ENCODE data around the gene OVCA2.

Gene OVCA2

DNA sequence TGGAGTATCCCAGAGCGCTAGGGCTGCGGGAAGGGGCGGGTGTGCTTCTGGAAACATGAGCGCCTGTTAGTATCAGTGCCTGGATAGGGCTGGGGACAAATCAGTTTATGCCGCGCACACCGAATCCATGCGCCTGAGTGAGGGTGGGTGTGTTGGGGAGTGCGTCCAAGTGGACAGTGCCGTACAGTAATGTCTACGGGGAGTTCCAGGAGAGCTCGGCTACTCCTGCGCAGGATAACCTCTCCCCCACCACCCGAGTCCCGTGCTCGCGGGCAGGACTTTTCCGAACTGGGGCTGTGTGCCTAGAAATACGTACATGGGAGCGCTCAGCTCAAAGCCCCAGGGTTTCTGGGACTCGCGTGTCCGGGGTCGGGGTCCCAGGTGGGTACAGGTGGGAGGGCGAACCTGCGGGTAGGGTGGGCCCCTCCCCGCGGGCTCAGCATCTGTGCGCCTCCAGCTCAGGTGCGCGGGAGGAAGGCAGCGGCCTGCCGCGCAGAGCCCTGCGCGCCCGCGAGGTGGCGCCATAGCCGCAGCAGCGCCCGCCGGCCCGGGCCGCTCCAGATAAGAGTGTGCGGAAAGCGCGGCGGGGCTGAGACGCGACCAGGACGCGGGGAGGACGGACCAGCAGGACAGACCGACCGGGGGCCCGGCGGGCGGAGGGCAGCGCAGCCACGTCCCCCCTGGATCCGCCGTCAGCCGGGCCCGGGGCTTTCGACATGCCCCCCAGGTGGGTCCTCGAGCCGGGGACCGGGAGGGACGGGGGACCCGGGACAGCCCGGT, 12.9 kb downstream of the OVCA2 start, which contains the start of gene HIC1:
Gene HIC1, plus strand, starts transcription at position 592 of the 780 bp plus-strand sequence. CDS start 1,588 bp downstream, outside the sequence.
- DNase-seq (ENCODE audit: low read depth) = no peak

DNA sequence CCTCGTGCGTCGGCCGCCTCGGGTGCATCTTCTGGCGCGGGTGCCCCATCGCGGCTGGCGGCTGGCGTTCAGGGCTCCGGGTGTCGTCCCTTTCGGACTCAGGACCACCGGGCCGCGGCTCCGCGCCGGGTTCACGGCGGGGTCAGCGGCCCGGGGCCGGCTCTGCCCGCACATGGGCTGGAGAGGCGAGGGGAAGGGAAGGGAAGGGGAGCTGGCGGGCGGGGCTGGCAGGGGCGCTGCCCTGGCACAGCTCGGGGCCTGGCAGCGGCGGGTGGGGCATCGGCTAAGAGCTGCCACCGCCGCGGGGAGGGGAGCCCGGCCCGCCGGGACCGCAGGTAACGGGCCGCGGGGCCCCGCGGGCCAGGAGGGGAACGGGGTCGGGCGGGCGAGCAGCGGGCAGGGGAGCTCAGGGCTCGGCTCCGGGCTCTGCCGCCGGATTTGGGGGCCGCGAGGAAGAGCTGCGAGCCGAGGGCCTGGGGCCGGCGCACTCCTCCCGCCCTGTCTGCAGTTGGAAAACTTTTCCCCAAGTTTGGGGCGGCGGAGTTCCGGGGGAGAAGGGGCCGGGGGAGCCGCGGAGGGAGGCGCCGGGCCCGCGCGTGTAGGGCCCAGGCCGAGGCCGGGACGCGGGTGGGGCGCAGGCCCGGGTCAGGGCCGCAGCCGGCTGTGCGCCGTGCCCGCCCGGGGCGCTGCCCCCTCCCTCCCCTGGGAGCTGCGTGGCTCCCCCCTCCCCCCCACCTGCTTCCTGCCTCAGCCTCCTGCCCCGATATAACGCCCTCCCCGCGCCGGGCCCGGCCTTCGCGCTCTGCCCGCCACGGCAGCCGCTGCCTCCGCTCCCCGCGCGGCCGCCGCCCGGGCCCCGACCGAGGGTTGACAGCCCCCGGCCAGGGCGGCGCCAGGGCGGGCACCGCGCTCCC, 13.7 kb downstream of the OVCA2 start:
- no peak for DNase-seq (ENCODE audit: low read depth)

DNA sequence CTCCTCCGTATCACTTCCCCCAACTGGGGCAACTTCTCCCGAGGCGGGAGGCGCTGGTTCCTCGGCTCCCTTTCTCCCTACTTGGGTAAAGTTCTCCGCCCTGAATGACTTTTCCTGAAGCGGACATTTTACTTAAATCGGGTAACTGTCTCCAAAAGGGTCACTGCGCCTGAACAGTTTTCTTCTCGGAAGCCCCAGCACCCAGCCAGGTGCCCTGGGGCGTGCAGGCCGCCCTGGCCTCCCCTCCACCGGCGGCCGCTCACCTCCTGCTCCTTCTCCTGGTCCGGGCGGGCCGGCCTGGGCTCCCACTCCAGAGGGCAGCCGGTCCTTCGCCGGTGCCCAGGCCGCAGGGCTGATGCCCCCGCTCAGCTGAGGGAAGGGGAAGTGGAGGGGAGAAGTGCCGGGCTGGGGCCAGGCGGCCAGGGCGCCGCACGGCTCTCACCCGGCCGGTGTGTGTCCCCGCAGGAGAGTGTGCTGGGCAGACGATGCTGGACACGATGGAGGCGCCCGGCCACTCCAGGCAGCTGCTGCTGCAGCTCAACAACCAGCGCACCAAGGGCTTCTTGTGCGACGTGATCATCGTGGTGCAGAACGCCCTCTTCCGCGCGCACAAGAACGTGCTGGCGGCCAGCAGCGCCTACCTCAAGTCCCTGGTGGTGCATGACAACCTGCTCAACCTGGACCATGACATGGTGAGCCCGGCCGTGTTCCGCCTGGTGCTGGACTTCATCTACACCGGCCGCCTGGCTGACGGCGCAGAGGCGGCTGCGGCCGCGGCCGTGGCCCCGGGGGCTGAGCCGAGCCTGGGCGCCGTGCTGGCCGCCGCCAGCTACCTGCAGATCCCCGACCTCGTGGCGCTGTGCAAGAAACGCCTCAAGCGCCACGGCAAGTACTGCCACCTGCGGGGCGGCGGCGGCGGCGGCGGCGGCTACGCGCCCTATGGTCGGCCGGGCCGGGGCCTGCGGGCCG, 14.7 kb downstream of the OVCA2 start:
- DNase-seq (ENCODE audit: low read depth) = no peak

DNA sequence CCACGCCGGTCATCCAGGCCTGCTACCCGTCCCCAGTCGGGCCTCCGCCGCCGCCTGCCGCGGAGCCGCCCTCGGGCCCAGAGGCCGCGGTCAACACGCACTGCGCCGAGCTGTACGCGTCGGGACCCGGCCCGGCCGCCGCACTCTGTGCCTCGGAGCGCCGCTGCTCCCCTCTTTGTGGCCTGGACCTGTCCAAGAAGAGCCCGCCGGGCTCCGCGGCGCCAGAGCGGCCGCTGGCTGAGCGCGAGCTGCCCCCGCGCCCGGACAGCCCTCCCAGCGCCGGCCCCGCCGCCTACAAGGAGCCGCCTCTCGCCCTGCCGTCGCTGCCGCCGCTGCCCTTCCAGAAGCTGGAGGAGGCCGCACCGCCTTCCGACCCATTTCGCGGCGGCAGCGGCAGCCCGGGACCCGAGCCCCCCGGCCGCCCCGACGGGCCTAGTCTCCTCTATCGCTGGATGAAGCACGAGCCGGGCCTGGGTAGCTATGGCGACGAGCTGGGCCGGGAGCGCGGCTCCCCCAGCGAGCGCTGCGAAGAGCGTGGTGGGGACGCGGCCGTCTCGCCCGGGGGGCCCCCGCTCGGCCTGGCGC, 15.4 kb downstream of the OVCA2 start:
- no peak for DNase-seq (ENCODE audit: low read depth)

DNA sequence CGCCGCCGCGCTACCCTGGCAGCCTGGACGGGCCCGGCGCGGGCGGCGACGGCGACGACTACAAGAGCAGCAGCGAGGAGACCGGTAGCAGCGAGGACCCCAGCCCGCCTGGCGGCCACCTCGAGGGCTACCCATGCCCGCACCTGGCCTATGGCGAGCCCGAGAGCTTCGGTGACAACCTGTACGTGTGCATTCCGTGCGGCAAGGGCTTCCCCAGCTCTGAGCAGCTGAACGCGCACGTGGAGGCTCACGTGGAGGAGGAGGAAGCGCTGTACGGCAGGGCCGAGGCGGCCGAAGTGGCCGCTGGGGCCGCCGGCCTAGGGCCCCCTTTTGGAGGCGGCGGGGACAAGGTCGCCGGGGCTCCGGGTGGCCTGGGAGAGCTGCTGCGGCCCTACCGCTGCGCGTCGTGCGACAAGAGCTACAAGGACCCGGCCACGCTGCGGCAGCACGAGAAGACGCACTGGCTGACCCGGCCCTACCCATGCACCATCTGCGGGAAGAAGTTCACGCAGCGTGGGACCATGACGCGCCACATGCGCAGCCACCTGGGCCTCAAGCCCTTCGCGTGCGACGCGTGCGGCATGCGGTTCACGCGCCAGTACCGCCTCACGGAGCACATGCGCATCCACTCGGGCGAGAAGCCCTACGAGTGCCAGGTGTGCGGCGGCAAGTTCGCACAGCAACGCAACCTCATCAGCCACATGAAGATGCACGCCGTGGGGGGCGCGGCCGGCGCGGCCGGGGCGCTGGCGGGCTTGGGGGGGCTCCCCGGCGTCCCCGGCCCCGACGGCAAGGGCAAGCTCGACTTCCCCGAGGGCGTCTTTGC, 16.2 kb downstream of the OVCA2 start:
- no peak for DNase-seq (ENCODE audit: low read depth)

DNA sequence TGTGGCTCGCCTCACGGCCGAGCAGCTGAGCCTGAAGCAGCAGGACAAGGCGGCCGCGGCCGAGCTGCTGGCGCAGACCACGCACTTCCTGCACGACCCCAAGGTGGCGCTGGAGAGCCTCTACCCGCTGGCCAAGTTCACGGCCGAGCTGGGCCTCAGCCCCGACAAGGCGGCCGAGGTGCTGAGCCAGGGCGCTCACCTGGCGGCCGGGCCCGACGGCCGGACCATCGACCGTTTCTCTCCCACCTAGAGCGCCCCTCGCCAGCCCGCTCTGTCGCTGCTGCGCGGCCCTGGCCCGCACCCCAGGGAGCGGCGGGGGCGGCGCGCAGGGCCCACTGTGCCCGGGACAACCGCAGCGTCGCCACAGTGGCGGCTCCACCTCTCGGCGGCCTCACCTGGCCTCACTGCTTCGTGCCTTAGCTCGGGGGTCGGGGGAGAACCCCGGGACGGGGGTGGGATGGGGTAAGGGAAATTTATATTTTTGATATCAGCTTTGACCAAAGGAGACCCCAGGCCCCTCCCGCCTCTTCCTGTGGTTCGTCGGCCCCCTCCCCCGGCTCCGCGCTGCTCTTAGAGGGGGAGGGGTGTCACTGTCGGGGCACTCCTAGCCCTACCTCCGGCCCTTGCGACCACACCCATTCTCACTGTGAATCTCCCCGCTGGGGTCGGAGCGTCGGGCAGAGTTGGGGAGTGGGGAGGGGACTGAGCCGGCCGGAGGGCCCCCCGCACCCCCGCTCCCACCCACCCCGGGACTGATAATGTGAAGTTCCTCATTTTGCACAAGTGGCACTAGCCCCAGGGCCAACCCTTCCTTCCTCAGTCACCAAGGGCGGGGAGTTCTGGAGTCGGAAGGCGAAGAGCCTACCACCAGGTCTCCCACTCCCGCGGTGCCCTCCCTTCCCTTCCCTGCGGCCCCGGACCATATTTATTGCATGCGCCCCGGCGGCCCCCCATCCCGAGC, 17.0 kb downstream of the OVCA2 start:
- no peak for DNase-seq (ENCODE audit: low read depth)

DNA sequence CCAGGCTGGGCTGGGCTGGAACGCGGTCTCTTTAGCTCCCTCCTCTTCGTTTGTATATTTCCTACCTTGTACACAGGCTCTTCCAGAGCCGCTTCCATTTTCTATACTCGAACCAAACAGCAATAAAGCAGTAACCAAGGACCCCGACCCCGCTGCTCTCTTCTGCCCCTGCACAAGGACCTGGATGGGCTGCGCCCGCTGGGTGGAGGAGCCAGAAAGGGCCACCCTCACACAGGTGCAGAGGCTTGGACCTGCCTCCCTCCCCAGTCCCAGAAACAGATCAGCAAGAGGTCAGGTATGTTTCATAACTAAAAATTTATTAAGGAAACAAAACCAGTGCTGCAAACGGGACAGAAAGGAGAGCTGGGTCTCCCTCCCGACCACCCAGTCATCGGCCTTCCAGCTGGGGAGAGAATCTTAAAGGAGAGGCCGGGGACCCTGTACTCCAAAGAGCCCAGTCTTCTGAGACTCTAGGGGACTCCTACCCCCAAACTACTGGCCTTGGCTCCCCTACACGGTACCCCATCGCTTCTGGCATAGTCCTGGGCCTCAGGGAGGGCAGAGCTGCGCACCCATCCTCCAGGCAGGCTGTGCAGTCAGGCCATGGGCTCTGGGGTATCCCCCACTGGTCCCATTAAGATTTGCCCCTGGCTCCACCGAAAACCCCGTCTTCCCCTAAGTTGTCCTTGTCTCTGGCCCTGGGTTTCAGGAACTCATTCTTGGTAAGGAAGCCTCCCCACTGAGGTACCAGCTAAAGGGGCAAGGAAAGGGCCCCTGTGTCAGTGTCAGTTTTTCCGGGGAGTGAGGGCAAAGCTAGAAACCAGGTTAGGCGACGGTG, 17.9 kb downstream of the OVCA2 start:
- DNase-seq (ENCODE audit: low read depth) = no peak

DNA sequence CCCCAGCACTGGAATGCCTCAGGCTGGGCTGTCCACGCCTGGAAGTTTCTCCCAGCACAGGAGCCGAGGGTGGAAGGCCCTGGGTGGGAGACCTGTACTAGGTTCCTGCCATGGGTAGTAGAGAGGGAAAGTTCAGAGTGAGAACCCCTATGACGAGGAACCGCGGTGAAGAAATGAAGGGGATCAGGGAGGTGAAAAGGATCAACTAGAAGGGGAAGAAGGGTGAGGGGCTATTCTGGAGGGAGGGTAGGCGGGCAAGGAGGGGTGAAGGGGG, 18.5 kb downstream of the OVCA2 start:
- no peak for DNase-seq (ENCODE audit: low read depth)

DNA sequence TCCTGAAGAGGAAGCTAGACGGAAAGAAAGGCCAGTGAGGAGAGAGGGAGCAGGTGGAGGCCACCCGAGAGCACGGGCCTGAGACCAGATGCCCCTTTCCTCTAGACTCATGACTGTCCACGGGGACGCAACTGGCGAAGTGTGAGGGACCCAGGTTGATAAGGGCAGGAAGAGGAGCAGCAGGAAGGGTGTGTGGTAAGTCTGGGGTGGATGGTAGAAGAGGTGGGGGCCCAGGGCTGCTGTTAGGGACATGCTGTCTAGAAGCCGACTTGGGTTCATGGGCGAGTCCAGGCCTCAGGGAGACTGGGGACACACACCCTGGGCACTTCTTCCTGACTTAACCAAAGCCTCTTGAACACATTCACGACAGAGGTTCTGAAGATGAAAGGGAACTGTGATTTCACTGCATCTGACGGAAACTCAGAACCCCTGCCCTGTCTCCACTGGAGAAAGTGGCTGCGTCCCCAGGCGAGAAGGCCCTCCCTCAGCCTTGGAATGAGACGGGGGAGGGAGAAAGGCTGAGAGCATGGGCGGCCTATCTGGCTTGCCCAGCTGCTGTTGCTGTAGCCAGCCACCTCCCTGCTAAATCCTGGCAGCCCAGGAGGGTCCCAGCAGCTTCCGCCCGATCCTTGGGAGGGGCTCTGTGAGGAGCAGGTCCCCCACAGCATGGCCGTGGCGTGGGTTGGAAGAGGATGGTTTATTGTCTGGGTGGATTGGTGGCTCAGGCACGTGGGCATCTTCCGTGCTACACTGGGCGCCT, 19.0 kb downstream of the OVCA2 start:
- no peak for DNase-seq (ENCODE audit: low read depth)

DNA sequence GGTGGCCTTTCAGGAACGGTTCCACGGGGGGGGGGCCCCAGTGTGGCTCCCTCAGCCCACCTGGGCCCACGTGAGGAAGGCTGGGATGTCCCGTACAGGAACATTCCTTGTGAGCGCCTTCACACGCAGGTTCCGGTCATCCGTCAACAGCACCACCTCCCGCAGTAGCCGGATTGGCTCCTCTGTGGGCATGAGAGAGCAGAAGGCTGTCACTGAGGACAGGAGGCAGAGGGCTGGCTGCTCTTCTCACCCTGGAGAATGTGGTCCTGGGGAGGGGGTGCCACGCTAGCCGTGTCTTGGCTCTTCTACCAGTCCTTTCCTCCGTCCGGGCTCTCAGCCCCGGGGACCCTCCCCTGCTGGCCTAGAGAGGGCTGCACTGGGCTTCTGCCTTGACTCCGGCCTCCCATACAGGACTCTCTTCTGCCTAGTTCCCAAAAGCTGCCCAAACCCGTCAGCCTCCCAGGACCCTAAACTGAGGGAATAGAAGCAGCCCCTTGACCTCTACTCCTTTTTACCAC, 19.7 kb downstream of the OVCA2 start:
- no peak for DNase-seq (ENCODE audit: low read depth)

DNA sequence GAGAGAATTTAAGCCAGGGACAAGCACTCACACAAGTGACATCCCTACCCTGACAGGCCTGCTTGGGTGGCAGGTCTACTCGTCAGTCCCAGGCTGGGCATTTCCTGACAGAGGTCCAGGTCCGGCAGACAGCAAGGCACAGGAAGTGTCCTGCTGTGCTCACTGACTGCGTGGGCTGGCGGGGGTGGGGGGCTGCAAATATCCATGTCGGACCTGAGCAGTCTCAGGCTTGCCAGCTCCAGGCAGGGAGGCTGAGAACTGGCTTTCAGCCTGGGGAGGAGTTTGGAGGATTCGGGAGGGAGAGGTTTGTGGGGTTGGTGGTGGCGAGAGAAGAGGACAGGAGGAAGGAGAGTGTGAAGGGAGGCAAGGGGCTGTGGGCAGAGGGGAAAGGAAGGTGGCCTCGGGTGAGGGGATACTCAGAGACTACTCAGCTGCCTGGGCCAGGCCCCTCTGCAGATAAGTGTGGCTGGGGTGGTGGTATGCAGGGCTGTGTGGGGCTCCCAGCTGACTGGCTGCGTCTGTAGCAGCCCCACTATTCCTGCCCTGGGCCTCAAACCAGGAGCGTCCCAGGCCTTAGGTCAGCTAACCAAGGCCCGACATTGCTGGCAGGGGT, 20.9 kb downstream of the OVCA2 start:
- no peak for DNase-seq (ENCODE audit: low read depth)

DNA sequence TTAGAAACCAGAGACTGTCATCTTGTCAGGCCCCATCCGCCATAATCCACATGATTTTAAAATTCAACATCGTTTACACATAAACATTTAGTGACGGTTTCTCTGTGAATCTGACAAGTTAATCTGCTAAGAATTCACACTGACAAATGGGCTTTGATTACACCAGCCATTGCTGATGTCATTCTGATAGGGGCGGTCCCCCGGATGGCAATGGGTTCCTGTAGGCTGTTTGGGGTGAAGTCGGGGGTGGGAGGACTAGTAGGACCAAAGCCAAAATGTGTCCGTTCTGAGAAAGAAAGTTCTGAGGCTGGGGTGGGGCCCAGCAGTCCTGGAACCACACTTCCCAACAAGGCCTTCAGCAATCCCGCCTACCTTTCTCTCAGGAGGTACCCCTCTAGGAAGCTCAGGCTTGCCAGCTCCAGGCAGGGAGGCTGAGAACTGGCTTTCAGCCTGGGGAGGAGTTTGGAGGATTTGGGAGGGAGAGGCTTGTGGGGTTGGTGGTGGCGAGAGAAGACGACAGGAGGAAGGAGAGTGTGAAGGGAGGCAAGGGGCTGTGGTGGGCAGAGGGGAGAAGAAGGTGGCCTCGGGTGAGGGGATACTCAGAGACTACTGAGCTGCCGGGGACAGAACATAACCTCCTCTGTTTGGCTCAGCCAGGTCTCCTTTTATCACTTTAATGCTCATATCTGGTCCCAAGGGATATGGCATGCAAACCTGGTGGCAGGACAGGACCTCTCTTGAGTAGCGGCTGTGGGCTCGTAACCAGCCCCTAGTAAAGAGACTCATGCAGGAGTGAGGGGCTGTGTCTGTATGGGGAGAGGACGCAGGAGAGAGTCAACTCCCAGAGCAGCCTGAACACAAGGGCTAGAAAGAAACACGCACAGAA, 21.7 kb downstream of the OVCA2 start:
- no peak for DNase-seq (ENCODE audit: low read depth)

DNA sequence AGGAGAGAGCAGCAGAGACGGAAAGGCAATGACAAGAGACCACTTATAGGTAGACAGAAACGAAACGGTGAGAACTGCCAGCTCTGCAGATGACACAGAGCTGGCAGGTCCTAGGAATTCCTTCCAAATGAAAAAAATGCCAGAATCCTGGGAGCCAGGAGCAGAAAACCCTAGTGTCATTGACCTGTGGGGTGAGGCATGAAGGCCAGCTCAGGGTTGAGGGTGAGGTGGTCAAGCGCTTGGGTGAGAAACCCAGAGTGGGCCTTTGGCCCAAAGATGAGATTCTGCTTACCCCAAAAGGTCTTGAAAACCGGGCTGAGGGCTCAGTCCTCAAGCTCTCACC, 22.3 kb downstream of the OVCA2 start:
- DNase-seq (ENCODE audit: low read depth) = no peak

DNA sequence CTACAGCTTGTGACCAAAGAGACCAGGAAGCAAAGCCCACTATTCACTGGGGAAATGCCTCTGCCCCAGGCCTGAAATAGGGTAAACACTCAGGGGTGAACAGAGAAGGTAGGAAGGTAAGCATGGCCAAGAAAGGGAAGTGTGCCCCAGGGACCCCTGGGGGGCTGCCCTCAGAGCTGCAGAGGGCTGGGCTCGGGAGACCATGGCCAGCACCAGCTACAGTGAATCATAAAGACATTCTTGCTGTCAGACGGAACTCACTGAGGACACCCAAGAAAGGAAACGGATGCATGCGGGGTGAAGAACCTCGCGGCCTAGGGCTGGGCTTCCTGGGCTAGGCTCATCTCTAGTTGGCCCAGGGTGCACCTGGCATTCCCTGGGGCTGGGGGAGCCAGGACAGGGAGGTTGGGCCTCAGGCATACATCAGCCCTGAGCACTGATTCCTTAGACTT, 22.7 kb downstream of the OVCA2 start:
- DNase-seq (ENCODE audit: low read depth) = no peak

DNA sequence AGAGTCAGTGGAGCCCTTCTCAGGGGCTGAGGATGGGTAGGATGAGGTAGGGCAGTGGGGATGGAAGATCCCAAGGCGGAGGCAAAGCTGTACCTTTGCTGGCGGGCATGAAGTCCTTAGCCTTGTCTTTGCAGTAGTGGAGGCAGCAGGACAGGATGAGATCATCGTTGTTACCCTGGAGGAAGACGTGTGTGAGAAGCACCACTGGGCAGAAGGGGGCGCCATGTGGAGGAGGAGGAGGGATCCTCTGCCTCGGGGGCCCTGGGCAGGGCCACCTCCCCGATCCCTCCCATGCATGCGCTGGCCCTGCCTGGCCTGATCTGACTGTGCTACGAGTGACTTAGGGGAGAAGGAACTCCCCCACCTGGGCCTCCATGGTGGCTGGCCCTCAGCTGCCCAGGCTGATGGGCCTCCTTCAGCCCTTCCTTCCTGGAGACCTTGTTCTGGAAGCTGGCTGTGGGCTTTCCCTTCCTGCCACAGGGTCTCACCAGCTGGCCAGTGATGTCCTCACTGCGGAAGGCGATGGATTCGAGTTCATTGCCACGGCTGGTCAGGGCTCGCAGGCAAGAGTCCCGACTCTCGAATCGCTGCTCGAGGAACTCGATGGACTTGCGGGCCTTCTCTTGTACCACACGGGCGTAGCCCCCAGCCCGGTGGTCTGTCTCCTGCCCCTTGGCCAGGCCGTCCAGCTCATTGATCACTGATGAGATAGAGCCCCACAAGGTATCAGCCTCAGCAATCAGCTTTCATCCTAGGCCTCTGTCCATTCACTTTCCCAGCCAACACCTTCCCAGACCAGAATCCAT, 23.4 kb downstream of the OVCA2 start:
- DNase-seq (ENCODE audit: low read depth) = no peak
